ENCODE measurements around the gene GJB2.
"Not testable (repeated sequence)": the region's sequence is repeated elsewhere in the genome, so short reads cannot be mapped to it uniquely, and the experiment has no call there.

Gene GJB2

DNA sequence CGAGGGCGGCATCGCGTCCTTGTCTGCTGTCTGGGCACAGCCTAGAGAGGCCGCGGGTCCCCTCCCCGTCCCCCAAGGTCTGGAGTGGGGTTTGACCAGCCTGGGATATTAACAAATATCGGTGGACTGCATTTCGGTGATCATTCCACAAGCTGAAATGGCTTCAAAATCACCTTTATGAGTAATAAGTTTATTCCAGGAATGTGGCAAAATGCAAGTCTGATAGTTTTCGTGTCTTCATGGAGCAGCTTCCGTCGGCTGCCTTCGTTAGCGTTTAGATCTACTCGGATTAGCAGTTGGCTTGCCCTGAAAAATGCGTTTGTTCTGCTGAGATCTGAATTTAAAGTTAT, 30.8 kb downstream of the GJB2 start:
- DNase-seq, result no peak

DNA sequence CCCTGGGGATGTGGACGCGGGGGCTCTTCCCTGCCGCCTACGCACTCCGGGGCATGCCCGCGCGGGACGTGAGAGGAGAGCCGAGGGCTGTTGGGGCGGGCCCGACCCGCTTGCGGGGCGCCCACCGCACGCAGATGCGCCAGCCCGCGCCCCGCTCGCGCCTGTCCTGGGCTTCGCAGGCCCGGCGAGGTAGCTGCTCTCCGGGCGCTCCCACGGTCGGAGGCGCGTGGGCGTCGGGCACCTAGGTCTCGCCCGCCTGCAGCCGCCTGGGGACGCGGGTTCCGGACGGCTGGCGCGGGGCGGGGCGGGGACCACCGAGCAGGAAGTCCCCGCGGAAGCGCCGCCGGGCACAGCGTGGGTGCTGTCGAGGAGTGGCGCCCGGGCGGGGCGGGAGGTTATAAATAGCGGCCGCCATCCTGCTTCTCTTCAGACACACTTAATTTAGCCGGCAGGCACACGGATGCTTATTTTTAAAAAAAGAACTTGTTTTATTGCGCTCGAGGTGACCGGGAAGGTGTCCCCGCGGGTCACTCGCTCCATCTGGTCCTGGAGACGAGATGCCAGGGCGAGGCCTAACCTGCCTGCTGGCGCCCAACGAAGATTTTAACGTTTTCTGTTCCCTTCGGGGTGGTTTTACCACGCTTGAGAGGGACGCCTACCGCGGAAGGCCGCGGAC, 31.3 kb downstream of the GJB2 start:
- DNase-seq, result peak; percentile 54 to 75

DNA sequence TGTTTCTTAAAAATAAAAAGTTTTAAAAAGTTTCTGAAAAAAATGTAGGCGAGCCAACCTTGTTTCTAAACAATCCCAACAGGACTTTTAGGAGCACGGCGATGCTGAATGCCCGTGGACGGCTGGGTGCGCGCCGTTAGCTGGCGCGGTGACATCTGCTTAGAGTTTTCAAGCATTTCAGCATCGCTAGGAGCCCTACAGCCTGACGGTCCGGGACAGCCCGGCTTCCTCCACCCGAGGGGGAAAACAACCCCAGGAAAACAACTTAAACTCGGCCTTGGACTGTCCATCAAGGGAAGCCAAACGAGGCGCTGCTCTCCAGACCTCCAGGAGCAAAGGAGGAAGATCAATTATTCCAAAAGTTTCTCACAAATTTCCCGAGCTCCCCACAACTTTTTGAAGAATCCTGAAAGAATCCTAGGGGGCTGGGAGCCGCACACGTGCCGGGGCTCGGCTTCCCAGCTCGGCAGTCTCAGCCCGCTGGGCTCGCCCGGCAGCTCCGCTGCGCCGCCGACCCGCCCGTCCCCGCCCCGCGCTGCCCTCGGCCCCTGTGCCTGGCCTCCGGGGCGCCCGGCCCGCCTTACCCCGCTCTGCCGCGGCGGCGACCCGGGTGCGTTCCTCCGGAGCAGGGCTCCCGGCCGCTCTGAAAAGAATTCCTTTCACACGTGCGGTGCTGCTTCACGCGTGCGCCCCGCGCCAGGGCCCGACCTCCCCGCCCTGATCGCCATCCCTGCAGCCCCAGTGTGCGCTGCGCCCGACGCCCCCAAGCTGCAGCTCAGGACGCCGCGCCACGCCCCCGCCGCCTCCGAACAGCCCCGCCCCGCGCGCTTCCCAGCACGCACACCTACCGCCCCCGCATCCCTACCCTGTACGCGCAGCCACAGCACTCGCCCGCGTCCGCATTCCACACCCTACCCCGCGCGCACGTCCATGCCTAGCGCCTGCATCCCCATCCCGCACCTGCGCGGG, 32.1 kb downstream of the GJB2 start, which contains the start of gene GJA3:
Gene GJA3 (minus strand): TSS at position 747 of the 969 bp plus-strand sequence. CDS start 17,764 bp downstream, outside the sequence.
- peak; percentile 44 to 54 for DNase-seq

- no peak for DNase-seq
Measured at GRCh38 chr13:20159646-20160305, 33.0 kb downstream of the GJB2 start.

GRCh38 chr13:20157151-20157796, 35.5 kb downstream of the GJB2 start:
- DNase-seq, result no peak

GRCh38 chr13:20156702-20157101, 36.0 kb downstream of the GJB2 start:
- no peak for DNase-seq

GRCh38 chr13:20153290-20153689, 39.4 kb downstream of the GJB2 start:
- DNase-seq, result not testable (repeated sequence)

GRCh38 chr13:20151612-20152011, 41.1 kb downstream of the GJB2 start:
- DNase-seq, result no peak

GRCh38 chr13:20151016-20151415, 41.7 kb downstream of the GJB2 start:
- no peak for DNase-seq

DNA sequence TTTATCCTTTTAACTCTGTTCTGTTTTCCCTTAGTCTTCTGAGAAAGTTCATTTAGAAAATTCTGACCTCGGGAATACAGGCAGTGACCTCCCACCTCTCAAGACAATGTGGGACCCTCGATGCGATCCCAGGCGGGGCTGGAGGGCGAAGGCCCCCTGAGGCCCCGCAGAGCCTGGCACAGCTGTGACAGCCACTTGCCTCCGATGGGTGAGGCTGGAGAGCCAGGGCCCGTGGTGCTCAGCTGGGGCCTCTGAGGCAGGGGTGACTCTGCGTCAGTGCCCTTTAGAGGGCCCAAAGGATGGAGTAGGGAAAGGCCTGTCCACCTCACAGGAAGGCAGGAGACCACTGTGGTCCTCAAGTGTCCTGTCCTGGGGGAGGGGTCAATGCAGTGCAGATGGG, 42.2 kb downstream of the GJB2 start:
- no peak for DNase-seq

GRCh38 chr13:20149762-20150161, 43.0 kb downstream of the GJB2 start:
- no peak for DNase-seq

DNA sequence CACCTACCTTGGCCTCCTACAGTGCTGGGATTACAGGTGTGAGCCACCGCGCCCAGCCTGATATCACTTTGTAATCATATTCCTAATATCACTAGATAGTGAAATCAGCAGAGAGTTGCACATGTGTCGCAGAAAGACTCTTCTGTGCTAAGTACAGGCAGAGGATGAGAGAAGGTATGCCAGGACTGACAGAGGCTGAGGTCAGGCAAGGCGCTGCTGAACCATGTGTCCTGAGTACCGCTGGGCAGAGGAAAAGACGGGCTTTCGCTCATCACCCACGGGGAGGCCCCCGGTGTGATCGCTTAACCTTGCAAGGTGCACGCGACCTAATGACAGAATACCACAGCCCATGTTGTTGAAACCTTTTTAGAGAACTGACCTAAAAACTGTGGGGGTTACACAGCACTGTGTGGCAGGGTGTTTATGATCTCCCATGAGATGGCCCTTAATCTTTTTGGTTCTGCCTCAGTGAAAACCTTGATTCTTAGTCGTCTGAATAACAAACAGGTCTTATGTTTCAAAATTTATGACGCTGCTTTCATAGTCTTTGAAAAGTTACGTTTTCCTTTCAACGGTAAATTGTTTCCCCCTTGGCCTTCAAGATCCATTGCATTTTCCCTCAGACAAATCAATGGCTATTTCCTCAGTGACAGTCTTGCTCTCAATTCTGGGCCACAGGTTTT, 44.1 kb downstream of the GJB2 start:
- no peak for DNase-seq

DNA sequence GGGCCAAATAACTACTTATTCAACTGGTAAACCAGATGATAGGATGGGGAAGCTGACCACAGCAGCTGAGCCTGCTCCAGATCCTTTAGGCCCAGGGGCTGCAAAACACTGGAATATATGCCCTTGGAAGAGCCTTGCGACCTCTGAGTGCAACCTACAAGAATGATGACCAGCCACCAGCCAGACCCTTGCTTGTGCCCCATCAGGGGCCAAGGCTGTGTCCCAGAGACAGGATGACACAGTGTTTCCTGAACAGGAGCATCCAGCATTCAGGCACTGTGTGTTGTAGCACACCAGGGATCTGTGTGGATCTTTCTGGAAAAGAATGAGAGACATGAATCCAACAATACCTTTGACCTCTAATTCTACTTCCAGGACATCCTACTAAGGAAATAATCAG, 46.4 kb downstream of the GJB2 start:
- no peak for DNase-seq

- DNase-seq, result no peak
Measured at GRCh38 chr13:20145521-20145920, 47.2 kb downstream of the GJB2 start.

DNA sequence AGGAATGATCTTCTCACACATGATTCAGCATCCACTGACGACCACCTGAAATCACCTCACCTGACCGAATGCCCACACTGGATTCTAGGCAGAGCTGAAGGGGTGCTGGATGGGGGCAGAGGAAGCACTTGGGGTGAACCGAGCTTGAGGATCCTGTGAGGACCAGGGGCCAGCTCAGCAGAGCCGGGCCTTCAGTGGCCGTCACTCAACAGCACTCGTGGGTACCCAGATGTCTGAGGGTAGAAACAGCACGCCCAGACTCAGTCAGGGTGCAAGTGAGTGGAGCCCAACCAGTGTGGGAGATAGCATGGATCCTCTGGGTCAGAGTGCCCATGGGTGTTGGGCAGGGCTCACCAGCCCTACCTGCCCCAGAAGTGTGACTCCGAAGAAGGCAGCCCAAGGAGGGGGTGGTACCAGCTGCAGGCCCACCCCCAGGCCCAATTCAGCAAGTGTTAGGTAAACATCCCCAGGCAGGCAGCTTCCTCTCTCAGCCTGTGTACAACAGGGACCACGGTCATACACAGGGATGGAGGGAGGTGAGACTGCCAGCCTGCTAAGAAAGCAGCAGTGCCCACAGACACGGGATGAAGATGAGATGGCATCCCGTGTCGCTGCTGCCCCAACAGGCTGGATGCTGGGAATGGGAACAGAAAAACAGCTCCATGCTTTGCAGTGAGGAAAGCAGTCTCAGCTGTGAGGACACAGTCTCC, 48.4 kb downstream of the GJB2 start:
- no peak for DNase-seq

DNA sequence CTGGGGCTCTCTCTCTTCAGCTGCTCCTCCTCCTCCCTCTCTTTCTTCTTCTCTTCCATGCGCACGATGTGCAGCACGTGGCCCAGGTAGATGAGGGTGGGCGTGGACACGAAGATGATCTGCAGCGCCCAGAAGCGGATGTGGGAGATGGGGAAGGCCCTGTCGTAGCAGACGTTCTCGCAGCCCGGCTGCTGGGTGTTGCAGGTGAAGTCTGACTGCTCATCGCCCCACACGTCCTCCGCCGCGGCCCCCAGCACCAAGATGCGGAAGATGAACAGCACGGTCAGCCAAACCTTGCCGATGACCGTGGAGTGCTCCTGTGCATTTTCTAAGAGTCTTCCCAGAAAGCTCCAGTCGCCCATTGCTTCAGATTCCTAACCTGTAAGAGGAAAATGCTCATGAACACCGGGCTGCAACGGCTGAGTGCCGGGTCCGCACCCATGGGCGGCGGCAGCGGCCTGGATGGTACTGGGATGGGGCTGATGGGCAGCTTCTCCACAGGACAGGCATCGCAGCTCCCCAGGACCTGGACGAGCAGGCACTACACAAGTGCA, 49.7 kb downstream of the GJB2 start:
- no peak for DNase-seq

GRCh38 chr13:20142023-20142926, 50.5 kb downstream of the GJB2 start:
- DNase-seq, result no peak

- no peak for DNase-seq
Measured at GRCh38 chr13:20141238-20142022, 51.3 kb downstream of the GJB2 start.

GRCh38 chr13:20140487-20140886, 52.3 kb downstream of the GJB2 start:
- DNase-seq, result no peak
